Astrocyte of the spinal cord (primary cell): ENCODE results near the gene TPRN.

ENCODE experiments used
- DNase-seq: peaks from one replicate; pipeline ENCODE4 v3.0.0; 2011; ENCODE audit warnings: low read depth, low spot score
- H3K4me3 ChIP-seq: 2 replicates; pipeline ENCODE4 v1.5.1; 2011; ENCODE audit warnings: low read depth, mild to moderate bottlenecking, low read length, moderate library complexity
- in situ Hi-C: cut with HindIII; loops from 2 replicates; pipeline ENCODE4 v1.10.0; 2017; ENCODE audit warnings: low sequenced_read_pairs
- TF ChIP-seq, protein P1 (sequence below): IDR thresholded peaks from 2 replicates; pipeline ENCODE4 v1.5.1; 2012; ENCODE audit warnings: low read depth, mild to moderate bottlenecking, low read length, inconsistent platforms

TPRN gene

DNA sequence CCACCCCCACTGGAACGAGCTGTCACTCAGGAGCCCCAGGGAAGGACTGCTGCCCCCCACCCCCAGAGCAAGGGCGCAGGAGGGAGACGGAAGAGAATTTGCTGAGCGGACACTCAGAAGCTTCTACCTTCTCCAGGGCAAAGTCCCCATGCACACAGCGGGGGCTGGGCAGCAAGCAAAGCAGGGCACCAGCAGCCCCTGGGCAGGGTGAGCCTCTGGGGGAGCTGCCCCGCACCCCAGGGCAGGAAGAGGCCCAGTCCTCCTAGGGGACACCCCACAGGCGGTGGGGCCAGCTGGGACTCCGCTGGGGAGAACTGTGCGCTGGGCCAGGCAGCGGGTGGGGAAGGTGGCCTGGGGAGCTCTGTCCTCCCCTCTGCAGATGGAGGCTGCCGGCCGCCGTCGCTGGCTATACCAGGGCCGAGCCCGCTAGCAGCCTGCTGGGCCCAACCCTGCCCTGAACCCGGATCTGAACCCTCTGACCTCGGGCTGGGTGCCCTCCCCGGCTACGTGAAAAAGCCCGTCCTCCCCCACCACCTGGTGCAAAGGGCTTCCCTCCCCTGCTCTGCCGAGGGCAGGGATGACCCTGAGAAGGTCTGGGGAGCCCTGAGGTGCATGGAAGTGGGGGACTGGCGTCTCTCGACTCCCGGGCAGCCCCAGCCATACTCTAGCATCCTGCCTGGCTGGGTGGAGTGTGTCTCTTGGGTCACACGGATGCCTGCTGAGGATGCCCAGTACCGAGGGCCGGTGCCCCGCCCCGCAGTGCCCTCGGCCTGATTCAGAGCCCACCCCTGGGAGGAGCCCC lies 29.6 kb upstream of the TPRN start:
- in situ Hi-C loops, result no loop called here
- DNase-seq, result no peak
- TF ChIP-seq, protein P1, sequence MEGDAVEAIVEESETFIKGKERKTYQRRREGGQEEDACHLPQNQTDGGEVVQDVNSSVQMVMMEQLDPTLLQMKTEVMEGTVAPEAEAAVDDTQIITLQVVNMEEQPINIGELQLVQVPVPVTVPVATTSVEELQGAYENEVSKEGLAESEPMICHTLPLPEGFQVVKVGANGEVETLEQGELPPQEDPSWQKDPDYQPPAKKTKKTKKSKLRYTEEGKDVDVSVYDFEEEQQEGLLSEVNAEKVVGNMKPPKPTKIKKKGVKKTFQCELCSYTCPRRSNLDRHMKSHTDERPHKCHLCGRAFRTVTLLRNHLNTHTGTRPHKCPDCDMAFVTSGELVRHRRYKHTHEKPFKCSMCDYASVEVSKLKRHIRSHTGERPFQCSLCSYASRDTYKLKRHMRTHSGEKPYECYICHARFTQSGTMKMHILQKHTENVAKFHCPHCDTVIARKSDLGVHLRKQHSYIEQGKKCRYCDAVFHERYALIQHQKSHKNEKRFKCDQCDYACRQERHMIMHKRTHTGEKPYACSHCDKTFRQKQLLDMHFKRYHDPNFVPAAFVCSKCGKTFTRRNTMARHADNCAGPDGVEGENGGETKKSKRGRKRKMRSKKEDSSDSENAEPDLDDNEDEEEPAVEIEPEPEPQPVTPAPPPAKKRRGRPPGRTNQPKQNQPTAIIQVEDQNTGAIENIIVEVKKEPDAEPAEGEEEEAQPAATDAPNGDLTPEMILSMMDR, result no peak
- no peak overlapping the region for H3K4me3 ChIP-seq

DNA sequence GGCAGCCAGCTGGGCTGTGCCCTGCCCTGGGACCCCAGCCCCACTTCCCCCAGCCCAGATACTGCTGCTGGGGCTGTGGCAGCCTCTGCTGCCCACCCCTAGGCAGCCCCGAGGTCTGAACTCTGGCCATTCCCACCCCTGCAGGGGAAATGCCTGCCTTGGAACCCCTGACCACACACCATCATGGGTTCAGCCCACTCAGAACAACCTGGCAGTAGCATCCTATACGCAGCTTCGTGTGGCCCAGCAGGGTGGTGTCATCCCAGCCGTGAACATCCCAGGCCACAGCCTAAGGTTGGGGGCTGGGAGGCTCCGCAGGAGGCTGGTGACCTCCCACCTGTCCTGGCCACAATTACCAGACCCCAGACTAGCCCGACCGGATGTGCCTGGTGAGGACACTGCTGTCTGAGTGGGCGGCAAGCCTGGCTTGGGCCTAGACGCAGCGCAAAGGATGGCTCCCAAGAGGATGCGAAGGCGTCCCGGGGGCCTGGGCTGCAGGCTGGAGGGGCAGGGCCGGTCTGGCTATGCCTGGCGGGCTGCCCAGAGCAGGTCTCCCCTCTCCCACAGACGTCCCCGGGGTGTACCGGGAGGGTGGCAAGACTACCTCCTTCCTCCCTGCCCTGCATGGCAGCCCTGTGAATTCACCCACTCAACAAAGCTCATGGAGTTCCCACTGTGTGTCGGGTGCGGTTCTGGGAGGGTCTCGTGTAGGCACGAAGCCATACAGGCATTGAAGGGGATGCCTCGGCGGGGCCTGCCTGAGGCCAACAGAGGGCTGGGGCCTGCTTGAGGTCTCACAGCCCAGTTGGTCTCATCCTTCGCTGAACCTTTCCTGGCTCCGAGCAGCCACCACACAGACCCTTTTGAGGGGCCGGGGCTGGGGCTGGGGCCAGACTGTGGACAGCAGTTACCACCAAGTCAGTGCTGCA lies 28.7 kb upstream of the TPRN start:
- no peak for DNase-seq
- TF ChIP-seq, protein P1, result no peak
- in situ Hi-C loops, result no loop called here
- no peak overlapping the region for H3K4me3 ChIP-seq

DNA sequence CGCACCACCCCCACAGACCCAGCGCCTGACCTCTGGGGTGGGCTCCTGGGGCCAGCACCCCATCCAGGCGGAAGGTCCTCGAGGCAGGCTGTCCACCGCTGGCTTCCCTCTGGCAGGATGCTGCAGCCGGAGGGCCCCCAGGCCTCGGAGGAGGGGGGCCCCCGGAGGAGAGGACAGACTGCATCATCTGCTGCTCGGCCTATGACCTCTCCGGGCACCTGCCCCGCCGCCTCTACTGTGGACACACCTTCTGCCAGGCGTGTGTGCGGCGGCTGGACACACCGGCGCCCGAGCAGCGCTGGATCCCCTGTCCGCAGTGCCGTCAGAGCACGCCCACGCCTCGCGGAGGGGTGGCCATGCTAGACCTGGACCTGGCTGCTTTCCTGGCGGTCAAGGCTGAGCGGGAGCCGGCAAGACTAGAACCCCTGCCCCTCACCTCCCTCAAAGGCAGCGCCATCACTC lies 28.0 kb upstream of the TPRN start:
- TF ChIP-seq, protein P1, result no peak
- in situ Hi-C loops, result no loop called here
- DNase-seq, result no peak
- H3K4me3 ChIP-seq, result no peak overlapping the region

DNA sequence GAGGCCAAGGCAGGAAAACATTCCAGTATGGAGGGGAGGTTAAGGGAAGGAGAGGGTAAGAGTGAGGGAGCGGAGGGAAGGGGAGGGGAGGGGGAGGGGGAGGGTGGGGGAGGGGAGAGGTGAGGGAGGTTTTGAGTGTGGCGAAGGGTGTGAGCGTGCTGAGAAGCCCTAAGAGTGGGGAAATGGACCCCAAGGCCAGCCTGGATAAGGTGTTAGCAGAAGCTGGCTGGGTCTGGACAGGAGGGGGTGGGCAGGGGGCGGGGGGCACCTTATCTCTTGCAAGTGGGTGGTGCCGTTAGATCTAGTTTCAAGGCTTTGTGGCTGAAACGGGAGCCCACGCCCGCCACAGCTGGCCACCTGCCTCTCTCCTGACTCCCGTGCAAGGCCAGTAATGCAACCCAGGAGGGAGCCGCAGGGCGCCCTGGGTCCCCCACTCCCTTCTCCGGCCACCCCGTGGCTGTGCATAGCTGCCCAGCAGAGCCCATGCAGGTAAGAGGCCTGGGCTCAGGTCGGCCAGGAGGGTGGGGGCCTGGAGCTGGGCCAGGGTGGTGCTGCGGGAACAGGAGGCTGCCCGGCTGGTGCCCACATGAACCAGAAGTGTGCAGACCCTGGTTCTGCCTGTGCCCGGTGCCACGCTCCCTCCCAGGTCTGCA lies 27.4 kb upstream of the TPRN start:
- no peak overlapping the region for H3K4me3 ChIP-seq
- in situ Hi-C loops, result no loop called here
- DNase-seq, result no peak
- TF ChIP-seq, protein P1, result no peak

DNA sequence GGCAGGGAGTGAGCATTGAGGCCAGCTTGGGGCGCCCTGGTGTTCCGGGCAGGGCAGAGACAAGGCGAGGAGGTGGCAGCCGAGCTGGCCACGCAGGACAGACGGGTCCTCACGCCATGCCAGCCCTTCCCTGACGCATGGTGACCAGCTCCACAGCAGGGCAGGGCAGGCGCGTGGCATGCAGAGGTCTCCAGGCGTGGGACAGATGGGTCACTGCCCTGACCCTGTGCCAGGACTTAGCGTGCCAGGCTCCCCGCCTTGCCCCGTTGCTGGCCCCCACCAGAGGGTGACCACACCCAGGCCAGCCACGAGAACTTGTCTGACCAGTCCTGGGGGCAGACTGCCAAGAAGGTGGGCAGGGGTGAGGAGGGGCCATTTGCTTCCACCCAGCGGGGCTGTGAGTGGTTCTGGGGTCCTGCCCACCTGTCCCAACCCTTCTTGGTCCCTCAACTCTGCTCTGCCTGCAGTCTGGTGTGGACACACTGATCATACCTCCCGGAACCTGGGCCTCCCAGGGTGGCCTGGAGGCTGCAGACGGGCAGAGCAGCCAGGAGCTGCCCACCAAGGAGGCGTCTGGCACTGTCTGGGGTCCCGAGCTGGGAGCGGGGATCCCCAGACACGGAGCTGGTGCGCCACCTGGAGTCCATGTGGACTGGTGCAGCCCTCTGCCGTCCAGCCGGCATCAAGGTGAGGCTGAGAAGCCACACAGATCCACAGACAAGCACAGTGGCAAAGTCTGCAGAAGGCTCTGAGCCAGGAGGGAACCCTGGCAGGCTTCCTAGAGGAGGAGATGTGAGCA lies 26.7 kb upstream of the TPRN start, which contains the start of gene RNF224:
Gene RNF224, plus strand, starts transcription at position 449 of the 799 bp plus-strand sequence. CDS start 834 bp downstream, outside the sequence.
- no peak within 1 kb of the TSS for H3K4me3 ChIP-seq
- DNase-seq, result peak; percentile 60
- TF ChIP-seq, protein P1, result peak; percentile 90
- in situ Hi-C loops, result no loop called here
